Keratinocyte (primary cell): ENCODE results near the gene SCT. TPM values are rescaled to one million over a fixed set of nuclear protein-coding genes. Genes with fewer than 3 reads are reported as not detected.

Experiments
- DNase-seq: peaks from one replicate; pipeline ENCODE4 v3.0.0-alpha.2; 2011; ENCODE audit warnings: low read depth, missing footprints, low spot score
- FAIRE-seq: peaks from 2 replicates; lab custom pipeline; 2011; peaks lifted over from hg19 to GRCh38; lab: Jason Lieb, UNC
- H2AFZ ChIP-seq: 2 replicates; pipeline ENCODE4 v1.6.0; 2012; ENCODE audit warnings: low read length, control low read depth, inconsistent platforms; ENCODE audit not compliant: control insufficient read depth
- H3K27ac ChIP-seq: 2 replicates; pipeline ENCODE4 v1.5.1; 2011; ENCODE audit warnings: low read length; ENCODE audit not compliant: control insufficient read depth, insufficient read depth
- H3K27me3 ChIP-seq: 3 replicates; pipeline ENCODE4 v1.6.0; 2011; ENCODE audit warnings: low read length; ENCODE audit not compliant: control insufficient read depth, insufficient read depth; ENCODE audit errors: extremely low read depth
- H3K36me3 ChIP-seq, 2 experiments: 2 replicates in 1 of 2; 3 replicates in 1 of 2; pipeline ENCODE4 v1.5.1; 2011; ENCODE audit warnings: low read length in 2 of 2, mild to moderate bottlenecking in 1 of 2; ENCODE audit not compliant: control insufficient read depth in 2 of 2, insufficient read depth in 2 of 2; ENCODE audit errors: extremely low read depth in 1 of 2
- H3K4me1 ChIP-seq: 3 replicates; pipeline ENCODE4 v1.5.1; 2011; ENCODE audit warnings: low read length; ENCODE audit not compliant: control insufficient read depth, insufficient read depth; ENCODE audit errors: extremely low read depth
- H3K4me2 ChIP-seq: 3 replicates; pipeline ENCODE4 v1.6.0; 2011; ENCODE audit warnings: low read depth, low read length; ENCODE audit not compliant: control insufficient read depth, insufficient read depth; ENCODE audit errors: extremely low read depth
- H3K4me3 ChIP-seq, 3 experiments: fragments of 200-600 bp in 1 of 3; sonication (generic) in 1 of 3; 2 replicates in 2 of 3; 3 replicates in 1 of 3; pipeline ENCODE4 v1.5.1; 2011 to 2016; ENCODE audit warnings: low read length in 3 of 3, mild to moderate bottlenecking in 3 of 3, control low read depth in 2 of 3, inconsistent platforms in 1 of 3, low read depth in 1 of 3, mixed read lengths in 1 of 3, mixed run types in 1 of 3, moderate library complexity in 1 of 3; ENCODE audit not compliant: control insufficient read depth in 2 of 3, insufficient read depth in 2 of 3; ENCODE audit errors: extremely low read depth in 1 of 3
- H3K79me2 ChIP-seq: 2 replicates; pipeline ENCODE4 v1.6.0; 2012; ENCODE audit warnings: low read length; ENCODE audit not compliant: control insufficient read depth, insufficient read depth
- H3K9ac ChIP-seq: 3 replicates; pipeline ENCODE4 v1.6.0; 2011; ENCODE audit warnings: low read length; ENCODE audit not compliant: control insufficient read depth, insufficient read depth; ENCODE audit errors: extremely low read depth
- H3K9me1 ChIP-seq: 3 replicates; pipeline ENCODE4 v1.6.0; 2011; ENCODE audit warnings: low read length; ENCODE audit not compliant: control insufficient read depth, insufficient read depth; ENCODE audit errors: extremely low read depth
- H3K9me3 ChIP-seq: 2 replicates; pipeline ENCODE4 v1.5.1; 2012; ENCODE audit warnings: low read depth, low read length; ENCODE audit not compliant: control insufficient read depth
- H4K20me1 ChIP-seq: 3 replicates; pipeline ENCODE4 v1.6.0; 2011; ENCODE audit warnings: low read length; ENCODE audit not compliant: control insufficient read depth, insufficient read depth; ENCODE audit errors: extremely low read depth
- EZH2 ChIP-seq: IDR thresholded peaks from one replicate; pipeline ENCODE4 v1.6.1; 2012; ENCODE audit warnings: inconsistent platforms, mild to moderate bottlenecking, low read length, moderate library complexity
- dilution Hi-C: fragments of 300-500 bp; cut with MboI; formaldehyde crosslinking; loops from one replicate; pipeline ENCODE4 v1.7.0; 2020; ENCODE audit warnings: low sequenced_read_pairs; ENCODE audit not compliant: extremely low pct_ligation_motif_present
- polyA plus RNA-seq, 5 experiments: library from polyadenylated mRNA; depleted of rRNA in 3 of 5; stranded (reverse) in 3 of 5; stranded (forward) in 1 of 5; unstranded in 1 of 5; fragments of >200 nt; gene quantifications; 1 replicate in 1 of 5; 2 replicates in 3 of 5; 3 replicates in 1 of 5; pipeline versions ENCODE4 v1.2.1 to v1.2.3, GENCODE V29; 2011 to 2012; ENCODE audit warnings: missing spikeins in 2 of 5, low read depth in 1 of 5, low replicate concordance in 1 of 5
- TF ChIP-seq, protein P1 (sequence below), 3 experiments: IDR thresholded peaks in 1 of 3; conservative IDR thresholded peaks in 1 of 3; optimal IDR thresholded peaks in 1 of 3; 2 replicates in 2 of 3; 3 replicates in 1 of 3; pipeline versions ENCODE3 to v1.5.1; 2011; ENCODE audit warnings: low read length in 3 of 3, mild to moderate bottlenecking in 3 of 3, moderate library complexity in 2 of 3, control low read depth in 1 of 3, inconsistent platforms in 1 of 3; ENCODE audit not compliant: insufficient read depth in 2 of 3; ENCODE audit errors: extremely low read depth in 1 of 3

SCT gene
- polyA plus RNA-seq, 1 donor (not counting 4 experiments of a cell fraction or from before 2014, with no cell fraction given): not detected

GRCh38 chr11:614623-615503 lies 12.1 kb downstream of the SCT start:
- H3K4me3 ChIP-seq: peak overlapping the region; percentile 58 to 81 (median 76)
- no peak overlapping the region for H2AFZ ChIP-seq
- dilution Hi-C loops: no loop called here
- H3K27ac ChIP-seq: peak overlapping the region; percentile 80
- TF ChIP-seq, protein P1, sequence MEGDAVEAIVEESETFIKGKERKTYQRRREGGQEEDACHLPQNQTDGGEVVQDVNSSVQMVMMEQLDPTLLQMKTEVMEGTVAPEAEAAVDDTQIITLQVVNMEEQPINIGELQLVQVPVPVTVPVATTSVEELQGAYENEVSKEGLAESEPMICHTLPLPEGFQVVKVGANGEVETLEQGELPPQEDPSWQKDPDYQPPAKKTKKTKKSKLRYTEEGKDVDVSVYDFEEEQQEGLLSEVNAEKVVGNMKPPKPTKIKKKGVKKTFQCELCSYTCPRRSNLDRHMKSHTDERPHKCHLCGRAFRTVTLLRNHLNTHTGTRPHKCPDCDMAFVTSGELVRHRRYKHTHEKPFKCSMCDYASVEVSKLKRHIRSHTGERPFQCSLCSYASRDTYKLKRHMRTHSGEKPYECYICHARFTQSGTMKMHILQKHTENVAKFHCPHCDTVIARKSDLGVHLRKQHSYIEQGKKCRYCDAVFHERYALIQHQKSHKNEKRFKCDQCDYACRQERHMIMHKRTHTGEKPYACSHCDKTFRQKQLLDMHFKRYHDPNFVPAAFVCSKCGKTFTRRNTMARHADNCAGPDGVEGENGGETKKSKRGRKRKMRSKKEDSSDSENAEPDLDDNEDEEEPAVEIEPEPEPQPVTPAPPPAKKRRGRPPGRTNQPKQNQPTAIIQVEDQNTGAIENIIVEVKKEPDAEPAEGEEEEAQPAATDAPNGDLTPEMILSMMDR (optimal IDR thresholded peaks at IDR 0.05 in 1 of 3, IDR thresholded peaks at IDR 0.05 in 1 of 3, conservative IDR thresholded peaks at IDR 0.05 in 1 of 3; ENCODE audit: extremely low read depth in 1 of 3, insufficient read depth in 2 of 3, low read length in 3 of 3): no peak
- TF ChIP-seq EZH2: no peak
- FAIRE-seq: no peak
- H3K9me1 ChIP-seq: no peaks in the 10 kb centered on the region
- peaks cover 25% of the 10 kb centered on the region for H3K4me1 ChIP-seq
- H4K20me1 ChIP-seq: peaks cover 15% of the 10 kb centered on the region
- H3K79me2 ChIP-seq: peaks cover 2% of the 10 kb centered on the region
- peak overlapping the region; percentile 83 for H3K9ac ChIP-seq
- no peak for DNase-seq
- H3K4me2 ChIP-seq: peak overlapping the region; percentile 90
- no peaks in the 10 kb centered on the region for H3K27me3 ChIP-seq
- peaks cover 19 to 32% of the 10 kb centered on the region in 2 experiments for H3K36me3 ChIP-seq
- no peaks in the 10 kb centered on the region for H3K9me3 ChIP-seq

DNA sequence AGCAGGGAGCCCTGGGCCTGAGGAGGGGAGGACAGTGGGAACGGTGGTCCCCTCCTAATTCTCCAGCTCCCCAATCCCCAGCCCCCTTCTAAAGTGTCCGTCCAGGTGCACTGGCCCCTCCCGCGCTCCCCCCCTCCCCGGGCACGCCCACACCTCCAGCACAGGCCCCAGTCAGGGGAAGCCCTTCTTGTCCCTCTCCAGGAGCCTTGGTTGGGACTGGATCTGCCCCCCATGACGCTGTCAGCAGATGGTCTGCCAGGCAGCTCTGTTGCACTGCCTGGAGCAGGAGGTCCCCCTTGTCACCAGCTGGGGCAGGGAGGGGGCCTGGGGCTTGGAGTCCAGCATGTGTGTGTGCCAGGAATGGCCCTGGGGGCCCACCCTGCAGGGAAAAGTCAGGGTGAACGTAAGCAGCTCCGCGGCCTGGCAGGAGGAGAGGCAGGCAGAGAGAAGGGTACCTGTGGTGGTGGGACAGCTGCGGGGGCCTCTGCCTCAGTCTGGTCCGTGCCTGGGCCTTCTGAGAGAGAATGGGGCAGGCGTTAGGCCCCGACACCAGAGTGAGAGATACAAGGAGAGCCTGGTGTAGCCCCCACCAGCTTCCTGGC lies 12.9 kb downstream of the SCT start:
- peak overlapping the region; percentile 49 to 81 (median 58) for H3K4me3 ChIP-seq
- H3K9ac ChIP-seq: peak overlapping the region; percentile 83
- H3K9me3 ChIP-seq: no peaks in the 10 kb centered on the region
- no peaks in the 10 kb centered on the region for H3K9me1 ChIP-seq
- DNase-seq (no peak), FAIRE-seq (no peak)
- peaks cover 23 to 34% of the 10 kb centered on the region in 2 experiments for H3K36me3 ChIP-seq
- H2AFZ ChIP-seq: no peak overlapping the region
- no peak for TF ChIP-seq EZH2
- TF ChIP-seq, protein P1 (optimal IDR thresholded peaks at IDR 0.05 in 1 of 3, IDR thresholded peaks at IDR 0.05 in 1 of 3, conservative IDR thresholded peaks at IDR 0.05 in 1 of 3; ENCODE audit: extremely low read depth in 1 of 3, insufficient read depth in 2 of 3, low read length in 3 of 3): no peak
- H3K4me2 ChIP-seq: peak overlapping the region; percentile 90
- H4K20me1 ChIP-seq: peaks cover 15% of the 10 kb centered on the region
- H3K79me2 ChIP-seq: peaks cover 2% of the 10 kb centered on the region
- no peaks in the 10 kb centered on the region for H3K27me3 ChIP-seq
- peaks cover 25% of the 10 kb centered on the region for H3K4me1 ChIP-seq
- dilution Hi-C loops: no loop called here
- H3K27ac ChIP-seq: peak overlapping the region; percentile 36
